Pancreas (tissue), 10 donors: ENCODE results near the gene TLCD1. TPM values are rescaled to one million over a fixed set of nuclear protein-coding genes. Genes with fewer than 3 reads are reported as not detected.

Experiments used
- ATAC-seq, 4 donors: fragments of 200-7000 bp; cut with Tn5 transposase; one replicate each; pipeline versions ENCODE4 v1.8.0 to v1.9.1; 2020; ENCODE audit warnings: mild to moderate bottlenecking in 4 of 4, moderate library complexity in 4 of 4
- DNase-seq, 6 donors: peaks; one replicate each; pipeline ENCODE4 v3.0.0-alpha.2; 2020
- FAIRE-seq: peaks from 2 replicates; lab custom pipeline; 2012; peaks lifted over from hg19 to GRCh38; lab: Jason Lieb, UNC
- H3K27ac ChIP-seq, 4 donors: fragments of 200-600 bp; sonication (generic); 1 replicate in 3 of 4; 2 replicates in 1 of 4; pipeline versions ENCODE4 v1.5.0 to v1.8.0; 2020
- H3K27me3 ChIP-seq, 4 donors: fragments of 200-600 bp; one replicate each; pipeline ENCODE4 v1.8.0; 2021
- H3K36me3 ChIP-seq, 3 donors: fragments of 200-600 bp; sonication (generic) in 1 of 3; one replicate each; pipeline versions ENCODE4 v1.5.0 to v1.8.0; 2020 to 2021
- H3K4me1 ChIP-seq, 3 donors: fragments of 200-600 bp; one replicate each; pipeline ENCODE4 v1.8.0; 2021
- H3K4me3 ChIP-seq, 4 donors: fragments of 200-600 bp; sonication (generic) in 2 of 4; one replicate each; pipeline versions ENCODE4 v1.5.0 to v1.8.0; 2020 to 2021
- H3K9me3 ChIP-seq, 4 donors: fragments of 200-600 bp; one replicate each; pipeline ENCODE4 v1.8.0; 2021
- WGBS, 2 donors: extraction: QIAGEN DNeasy Blood & Tissue Kit; methylation state at CpG; one replicate each; pipeline ENCODE4 v1.1.7; 2013; 5-methylcytosine and 5-hydroxymethylcytosine counted together
- intact Hi-C, 3 donors: fragments of 100-400 bp; cut with DNase I; formaldehyde crosslinking; loops; one replicate each; pipeline versions ENCODE4 v1.11.1 to v1.14.2; 2022
- polyA plus RNA-seq, 2 donors: library from polyadenylated mRNA; stranded (reverse); fragments of 200-250 nt; gene quantifications; one replicate each; pipeline ENCODE4 v1.2.3, GENCODE V29; 2013
- total RNA-seq, 6 donors: library from RNA; stranded (reverse); fragmentation: NEBNext Ultra II Directional in 4 of 6; extraction: Animal tissue kit (Norgen Biotek cat#: 25700) in 4 of 6; gene quantifications; one replicate each; pipeline versions ENCODE4 v1.2.1 to v1.2.4, GENCODE V29; 2021 to 2023
- TF ChIP-seq, protein P1 (sequence below), 4 donors: fragments of 200-600 bp; sonication (generic) in 3 of 4; IDR thresholded peaks; one replicate each; pipeline versions ENCODE4 v1.5.0 to v1.8.0; 2021; ENCODE audit warnings: antibody characterized with exemption in 4 of 4
- donor health status: healthy with polysubstance abuse.
- donor health status: DM: no; HTN: no; CAD: no; lungs with moderate emphysema.
- donor health status: DM: no; HTN: no; CAD: no.
- donor health status: control.
- donor health status: control.
- donor health status: Bipolar disorder and iron deficiency.
- donor health status: DM: yes; HTN: yes; CAD: no.
- donor health status: DM: no; HTN: no; CAD: no.
- donor health status: DM: no; HTN: no; CAD: no.
- donor health status: DM: yes; HTN: yes; CAD: no.

Gene TLCD1
- total and polyA plus RNA-seq, 8 donors = 3.7 to 10.5 (median 5.3) TPM

DNA sequence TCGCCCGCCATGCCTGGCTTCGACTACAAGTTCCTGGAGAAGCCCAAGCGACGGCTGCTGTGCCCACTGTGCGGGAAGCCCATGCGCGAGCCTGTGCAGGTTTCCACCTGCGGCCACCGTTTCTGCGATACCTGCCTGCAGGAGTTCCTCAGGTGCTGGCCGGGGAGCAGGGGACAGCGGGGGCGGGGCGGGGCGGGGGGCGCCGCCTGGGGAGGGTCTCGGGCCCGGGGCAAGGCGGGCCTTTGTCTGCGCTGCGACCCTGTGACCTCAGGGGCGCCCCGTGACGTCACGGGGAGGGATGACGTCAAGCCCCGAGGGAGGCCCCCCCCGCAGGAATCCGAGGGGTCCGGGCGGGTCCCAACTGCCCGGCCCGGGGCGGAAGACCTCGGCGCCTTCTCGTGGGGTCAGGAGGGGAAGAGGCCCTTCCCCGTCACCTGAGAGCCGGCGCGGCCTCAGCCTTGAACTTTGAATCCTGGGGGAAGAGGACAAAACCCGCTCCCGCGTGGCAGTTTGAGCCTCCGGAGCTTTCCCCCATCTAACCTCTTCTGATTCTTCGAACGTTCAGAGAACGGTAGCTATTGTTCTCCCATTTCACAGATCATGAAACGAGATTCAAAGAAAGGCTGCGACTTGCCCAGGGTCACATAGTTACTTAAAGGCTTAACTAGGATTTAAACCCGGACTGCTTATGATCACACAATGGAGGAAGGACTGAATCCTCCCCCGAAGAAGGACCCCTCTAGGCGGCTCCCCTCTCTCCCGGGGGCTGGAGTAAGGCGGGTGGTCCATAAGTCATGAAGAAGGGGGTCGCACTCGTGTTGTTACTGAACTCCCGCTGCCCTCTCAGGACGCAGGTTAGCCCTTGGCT is 18.3 kb upstream of the TLCD1 start:
- peaks cover 0 to 17% (median 7%) of the 10 kb centered on the region in 3 donors for H3K36me3 ChIP-seq
- no peak for FAIRE-seq
- TF ChIP-seq, protein P1, sequence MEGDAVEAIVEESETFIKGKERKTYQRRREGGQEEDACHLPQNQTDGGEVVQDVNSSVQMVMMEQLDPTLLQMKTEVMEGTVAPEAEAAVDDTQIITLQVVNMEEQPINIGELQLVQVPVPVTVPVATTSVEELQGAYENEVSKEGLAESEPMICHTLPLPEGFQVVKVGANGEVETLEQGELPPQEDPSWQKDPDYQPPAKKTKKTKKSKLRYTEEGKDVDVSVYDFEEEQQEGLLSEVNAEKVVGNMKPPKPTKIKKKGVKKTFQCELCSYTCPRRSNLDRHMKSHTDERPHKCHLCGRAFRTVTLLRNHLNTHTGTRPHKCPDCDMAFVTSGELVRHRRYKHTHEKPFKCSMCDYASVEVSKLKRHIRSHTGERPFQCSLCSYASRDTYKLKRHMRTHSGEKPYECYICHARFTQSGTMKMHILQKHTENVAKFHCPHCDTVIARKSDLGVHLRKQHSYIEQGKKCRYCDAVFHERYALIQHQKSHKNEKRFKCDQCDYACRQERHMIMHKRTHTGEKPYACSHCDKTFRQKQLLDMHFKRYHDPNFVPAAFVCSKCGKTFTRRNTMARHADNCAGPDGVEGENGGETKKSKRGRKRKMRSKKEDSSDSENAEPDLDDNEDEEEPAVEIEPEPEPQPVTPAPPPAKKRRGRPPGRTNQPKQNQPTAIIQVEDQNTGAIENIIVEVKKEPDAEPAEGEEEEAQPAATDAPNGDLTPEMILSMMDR (IDR thresholded peaks at IDR 0.05) = no peak
- intact Hi-C loops = no loop called here
- 0 to 1% methylated on average over 51 to 61 of the region's 61 CpGs for WGBS, 2 donors
- peak overlapping the region; percentile 63 to 91 (median 78) for H3K4me3 ChIP-seq
- no peaks in the 10 kb centered on the region for H3K27me3 ChIP-seq
- H3K9me3 ChIP-seq = no peaks in the 10 kb centered on the region
- peak overlapping the region; percentile 94 to 98 (median 96) for H3K27ac ChIP-seq
- ATAC-seq = peak; percentile 0 to 6 (median 2)
- peaks cover 33 to 37% (median 34%) of the 10 kb centered on the region in 3 donors for H3K4me1 ChIP-seq
- DNase-seq = peak in 5 of 6 donors; percentile 51 to 86 (median 79)

GRCh38 chr17:28743243-28744103 is 17.4 kb upstream of the TLCD1 start, which contains the start of gene TRAF4:
TSS of gene TRAF4 (plus strand) at chr17:28744011. CDS start at chr17:28744113, 102 bp downstream.
- H3K4me1 ChIP-seq = peaks cover 25 to 31% (median 27%) of the 10 kb centered on the region in 3 donors
- peak within 1 kb of the TSS; percentile 63 to 91 (median 78) for H3K4me3 ChIP-seq
- FAIRE-seq (no peak), DNase-seq (peak; percentile 75 to 91 (median 82)), ATAC-seq (peak; percentile 60 to 75 (median 72))
- H3K36me3 ChIP-seq = peaks cover 0 to 9% (median 0%) of the 10 kb centered on the region in 3 donors
- intact Hi-C loops = no loop called here
- WGBS, 2 donors = 1% methylated on average over 52 to 70 of the region's 70 CpGs
- H3K27me3 ChIP-seq = no peaks in the 10 kb centered on the region
- TF ChIP-seq, protein P1 (IDR thresholded peaks at IDR 0.05) = no peak
- peak within 1 kb of the TSS; percentile 94 to 98 (median 96) for H3K27ac ChIP-seq
- H3K9me3 ChIP-seq = no peaks in the 10 kb centered on the region

- no peaks in the 10 kb centered on the region for H3K9me3 ChIP-seq
- FAIRE-seq (no peak), DNase-seq (peak in 3 of 6 donors; percentile 19 to 42 (median 34)), ATAC-seq (no peak)
- no peak overlapping the region for H3K4me3 ChIP-seq
- peaks cover 8 to 14% (median 9%) of the 10 kb centered on the region in 3 donors for H3K4me1 ChIP-seq
- TF ChIP-seq, protein P1 (IDR thresholded peaks at IDR 0.05) = no peak
- H3K27ac ChIP-seq = no peak overlapping the region
- H3K36me3 ChIP-seq = no peaks in the 10 kb centered on the region
- intact Hi-C loops = no loop called here
- 80 to 87% methylated on average over 19 of the region's 19 CpGs for WGBS, 2 donors
- no peaks in the 10 kb centered on the region for H3K27me3 ChIP-seq
Observed at GRCh38 chr17:28741358-28742349, 15.6 kb upstream of the TLCD1 start.
